Measurements from ENCODE around the gene CD72. TPM values are rescaled to one million over a fixed set of nuclear protein-coding genes. Genes with fewer than 3 reads are reported as not detected.

Gene CD72
- total and polyA plus RNA-seq, 4 donors: 1.6 to 11.5 (median 3.5) TPM

GRCh38 chr9:35562895-35563780, 55.1 kb downstream of the CD72 start:
- peaks cover 0 to 5% of the 10 kb centered on the region in 2 donors for H3K36me3 ChIP-seq (ENCODE audit: control insufficient read depth in 1 of 2, insufficient read depth in 2 of 2, low read length in 1 of 2)
- H3K4me3 ChIP-seq (ENCODE audit: low read length in 2 of 2): no peak overlapping the region
- intact Hi-C loops (cut with DNase I): loop anchor here in 1 of 2 donors (10.0 kb wide), 1 partner anchor 82 kb away; no protein-coding TSS in a partner anchor
- WGBS, 2 donors: 41 to 42% methylated on average over 20 of the region's 20 CpGs
- DNase-seq (no peak), ATAC-seq (ENCODE audit: low FRiP score) (peak; percentile 29)
- peaks cover 0 to 2% of the 10 kb centered on the region in 2 donors for H3K4me1 ChIP-seq (ENCODE audit: control insufficient read depth in 1 of 2, insufficient read depth in 2 of 2, low read length in 2 of 2)
- H3K27me3 ChIP-seq (ENCODE audit: control insufficient read depth in 1 of 2, insufficient read depth in 2 of 2, low read length in 1 of 2): no peaks in the 10 kb centered on the region
- no peaks in the 10 kb centered on the region for H3K9me3 ChIP-seq (ENCODE audit: control insufficient read depth, low read length)
- peak overlapping the region; percentile 46 to 95 for H3K27ac ChIP-seq (ENCODE audit: low read depth in 1 of 2, low read length in 2 of 2)

DNA sequence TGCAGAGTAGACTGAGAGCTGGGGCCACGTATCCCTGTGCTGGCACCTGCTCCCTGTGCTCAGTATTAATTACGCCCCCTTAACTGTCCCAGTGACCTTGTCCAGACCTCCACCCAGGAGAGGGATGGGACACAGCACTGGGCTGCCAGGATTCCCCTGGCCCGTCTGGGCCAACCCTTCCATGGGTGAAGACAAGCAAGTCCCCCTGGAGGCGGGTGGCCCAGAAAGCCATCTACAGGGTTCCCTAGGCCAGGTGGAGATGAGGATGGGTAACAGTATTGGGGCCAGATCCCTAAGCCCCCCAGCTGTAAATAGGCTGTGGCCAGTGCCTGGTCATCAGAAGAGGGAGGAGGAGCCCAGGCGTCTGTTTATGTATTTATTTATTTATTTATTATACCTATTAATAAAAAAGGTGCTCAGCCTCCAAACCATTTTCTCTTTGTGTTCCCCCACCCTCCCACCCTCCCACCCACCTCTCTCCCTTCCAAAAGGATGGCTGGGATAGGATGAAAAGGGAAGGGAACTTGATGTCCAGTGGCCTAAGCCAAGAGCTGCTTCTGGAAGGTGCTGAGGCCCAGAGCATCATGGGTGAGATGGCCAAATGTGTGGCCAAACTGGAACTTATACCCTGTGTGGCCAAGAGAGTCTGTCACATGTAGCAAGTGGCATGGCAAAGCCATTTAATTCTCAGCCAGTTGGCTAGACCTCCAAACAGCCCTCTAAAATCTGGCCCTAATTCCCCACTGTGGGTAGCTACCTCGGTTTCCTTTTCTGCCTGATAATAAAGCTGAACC, 56.5 kb downstream of the CD72 start:
- Histone ChIP-seq H3K9me3 (ENCODE audit: control insufficient read depth, low read length) (no peaks in the 10 kb centered on the region), H3K27me3 (ENCODE audit: control insufficient read depth in 1 of 2, insufficient read depth in 2 of 2, low read length in 1 of 2) (no peaks in the 10 kb centered on the region), H3K36me3 (ENCODE audit: control insufficient read depth in 1 of 2, insufficient read depth in 2 of 2, low read length in 1 of 2) (peaks cover 0 to 6% of the 10 kb centered on the region in 2 donors), H3K27ac (ENCODE audit: low read depth in 1 of 2, low read length in 2 of 2) (peak overlapping the region in 1 of 2 donors; percentile 95), H3K4me3 (ENCODE audit: low read length in 2 of 2) (no peak overlapping the region), H3K4me1 (ENCODE audit: control insufficient read depth in 1 of 2, insufficient read depth in 2 of 2, low read length in 2 of 2) (peaks cover 0 to 2% of the 10 kb centered on the region in 2 donors)
- no peak for ATAC-seq (ENCODE audit: low FRiP score)
- 55 to 63% methylated on average over 6 of the region's 6 CpGs for WGBS, 2 donors
- no peak for DNase-seq
- intact Hi-C loops (cut with DNase I): loop anchor here in 1 of 2 donors (10.0 kb wide), 1 partner anchor 83 kb away; no protein-coding TSS in a partner anchor

DNA sequence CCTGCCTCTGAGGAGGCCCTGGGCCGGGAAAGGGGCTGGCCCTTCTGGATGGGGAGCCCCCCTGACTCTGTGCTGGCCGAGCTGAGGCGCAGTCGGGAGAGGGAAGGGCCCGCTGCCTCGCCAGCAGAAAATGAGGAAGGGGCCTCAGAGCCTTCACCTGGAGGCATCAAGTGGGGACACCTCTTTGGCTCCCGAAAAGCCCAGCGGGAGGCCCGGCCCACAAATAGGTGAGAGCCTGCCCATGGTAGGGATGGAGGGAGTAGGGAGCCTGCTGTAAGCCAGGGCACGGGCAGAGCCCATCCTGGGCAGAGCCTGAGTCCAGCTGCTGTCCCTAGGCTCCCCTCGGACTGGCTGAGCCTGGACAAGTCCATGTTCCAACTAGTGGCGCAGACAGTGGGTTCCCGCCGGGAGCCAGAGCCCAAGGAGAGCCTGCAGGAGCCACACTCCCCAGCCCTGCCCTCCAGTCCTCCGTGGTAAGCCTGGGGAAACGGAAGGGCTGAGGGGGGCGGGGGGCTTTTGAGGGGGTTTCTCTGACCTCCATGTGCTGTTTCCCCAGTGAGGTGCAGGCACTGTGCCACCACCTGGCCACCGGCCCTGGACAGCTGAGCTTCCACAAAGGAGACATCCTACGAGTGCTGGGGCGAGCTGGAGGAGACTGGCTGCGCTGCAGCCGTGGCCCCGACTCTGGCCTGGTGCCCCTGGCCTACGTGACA, 57.4 kb downstream of the CD72 start:
- intact Hi-C loops (cut with DNase I): loop anchor here in 1 of 2 donors (10.0 kb wide), 1 partner anchor 84 kb away; no protein-coding TSS in a partner anchor
- ATAC-seq (ENCODE audit: low FRiP score) (no peak), DNase-seq (no peak)
- WGBS, 2 donors: 66% methylated on average over 24 of the region's 24 CpGs
- H3K4me3 ChIP-seq (ENCODE audit: low read length in 2 of 2): no peak overlapping the region
- H3K27ac ChIP-seq (ENCODE audit: low read depth in 1 of 2, low read length in 2 of 2): peak overlapping the region in 1 of 2 donors; percentile 75
- no peaks in the 10 kb centered on the region for H3K9me3 ChIP-seq (ENCODE audit: control insufficient read depth, low read length)
- peaks cover 0 to 6% of the 10 kb centered on the region in 2 donors for H3K36me3 ChIP-seq (ENCODE audit: control insufficient read depth in 1 of 2, insufficient read depth in 2 of 2, low read length in 1 of 2)
- peaks cover 0 to 2% of the 10 kb centered on the region in 2 donors for H3K4me1 ChIP-seq (ENCODE audit: control insufficient read depth in 1 of 2, insufficient read depth in 2 of 2, low read length in 2 of 2)
- H3K27me3 ChIP-seq (ENCODE audit: control insufficient read depth in 1 of 2, insufficient read depth in 2 of 2, low read length in 1 of 2): no peaks in the 10 kb centered on the region

Small RNA genes within 50 kb of the gene (microRNA-seq; reads per million reads assigned to microRNA genes)
- gene MIR4667: 0 to 1.8 reads per million in 2 donors

Other genes starting within 250 kb of the CD72 start
- 100 to 1,000 TPM in 1 of 2 donors, 10 to 100 TPM in 1; 65.8 to 112 TPM for gene RUSC2, start 128.3 kb downstream of the CD72 start, total RNA-seq
- 10 to 100 TPM; 11.0 to 58.3 TPM for gene RUSC2, start 128.3 kb downstream of the CD72 start, polyA plus RNA-seq
- gene TESK1, start 13.2 kb downstream of the CD72 start, total RNA-seq: 10 to 100 TPM; 52.1 to 58.2 TPM
- 10 to 100 TPM; 23.8 to 81.0 TPM for gene TESK1, start 13.2 kb downstream of the CD72 start, polyA plus RNA-seq
- gene SIT1, start 32.5 kb upstream of the CD72 start, total RNA-seq: 1 to 10 TPM in 1 of 2 donors, under 1 TPM in 1; 0.65 to 1.3 TPM
- gene SIT1, start 32.5 kb upstream of the CD72 start, polyA plus RNA-seq: 1 to 10 TPM; 1.0 to 1.1 TPM
- gene RMRP, start 39.6 kb upstream of the CD72 start, total RNA-seq: over 10,000 TPM; 14,949 to 16,694 TPM
- gene RMRP, start 39.6 kb upstream of the CD72 start, polyA plus RNA-seq: not detected
- 10 to 100 TPM; 53.7 to 79.6 TPM for gene CCDC107, start 39.9 kb upstream of the CD72 start, total RNA-seq
- gene CCDC107, start 39.9 kb upstream of the CD72 start, polyA plus RNA-seq: 100 to 1,000 TPM in 1 of 2 donors, 10 to 100 TPM in 1; 65.7 to 224 TPM
- gene ARHGEF39, start 46.8 kb upstream of the CD72 start, total RNA-seq: 1 to 10 TPM in 1 of 2 donors, under 1 TPM in 1; 0.75 to 1.7 TPM
- 1 to 10 TPM in 1 of 2 donors, under 1 TPM in 1; 0.25 to 1.8 TPM for gene ARHGEF39, start 46.8 kb upstream of the CD72 start, polyA plus RNA-seq
- gene CA9, start 55.5 kb upstream of the CD72 start, total RNA-seq: 1 to 10 TPM; 4.3 to 8.8 TPM
- under 1 TPM in 1 of 2 donors, not detected in 1; 0.79 TPM for gene CA9, start 55.5 kb upstream of the CD72 start, polyA plus RNA-seq
- 1,000 to 10,000 TPM; 1,614 to 5,973 TPM for gene TPM2, start 71.5 kb upstream of the CD72 start, total RNA-seq
- gene TPM2, start 71.5 kb upstream of the CD72 start, polyA plus RNA-seq: 1,000 to 10,000 TPM; 7,224 to 9,377 TPM
- gene TLN1, start 113.8 kb upstream of the CD72 start, total RNA-seq: 1,000 to 10,000 TPM in 1 of 2 donors, 100 to 1,000 TPM in 1; 735 to 1,271 TPM
- gene TLN1, start 113.8 kb upstream of the CD72 start, polyA plus RNA-seq: 100 to 1,000 TPM; 160 to 382 TPM
- gene CREB3, start 114.3 kb upstream of the CD72 start, total RNA-seq: 10 to 100 TPM; 39.5 to 51.3 TPM
- 10 to 100 TPM; 46.2 to 62.0 TPM for gene CREB3, start 114.3 kb upstream of the CD72 start, polyA plus RNA-seq
- gene GBA2, start 130.8 kb upstream of the CD72 start, total RNA-seq: 10 to 100 TPM; 83.8 to 83.9 TPM
- 100 to 1,000 TPM in 1 of 2 donors, 10 to 100 TPM in 1; 18.5 to 122 TPM for gene GBA2, start 130.8 kb upstream of the CD72 start, polyA plus RNA-seq
- 10 to 100 TPM; 30.0 to 32.4 TPM for gene RGP1, start 130.9 kb upstream of the CD72 start, total RNA-seq
- 10 to 100 TPM; 11.0 to 13.0 TPM for gene RGP1, start 130.9 kb upstream of the CD72 start, polyA plus RNA-seq
- 1 to 10 TPM; 2.0 TPM for gene MSMP, start 135.9 kb upstream of the CD72 start, total RNA-seq
- gene MSMP, start 135.9 kb upstream of the CD72 start, polyA plus RNA-seq: not detected
- 10 to 100 TPM; 39.7 to 45.6 TPM for gene NPR2, start 173.2 kb upstream of the CD72 start, total RNA-seq
- gene NPR2, start 173.2 kb upstream of the CD72 start, polyA plus RNA-seq: 10 to 100 TPM; 13.3 to 85.0 TPM
- 1 to 10 TPM in 1 of 2 donors, under 1 TPM in 1; 0.71 to 3.0 TPM for gene SPAG8, start 193.8 kb upstream of the CD72 start, total RNA-seq
- 1 to 10 TPM in 1 of 2 donors, not detected in 1; 4.4 TPM for gene SPAG8, start 193.8 kb upstream of the CD72 start, polyA plus RNA-seq
- gene HINT2, start 196.6 kb upstream of the CD72 start, total RNA-seq: 10 to 100 TPM; 21.3 to 26.0 TPM
- 10 to 100 TPM; 34.8 to 61.5 TPM for gene HINT2, start 196.6 kb upstream of the CD72 start, polyA plus RNA-seq
- not detected for gene FAM221B, start 210.3 kb upstream of the CD72 start, total RNA-seq
- under 1 TPM in 1 of 2 donors, not detected in 1; 0.13 TPM for gene FAM221B, start 210.3 kb upstream of the CD72 start, polyA plus RNA-seq
- 10 to 100 TPM; 16.3 to 20.8 TPM for gene TMEM8B, start 210.8 kb upstream of the CD72 start, total RNA-seq
- gene TMEM8B, start 210.8 kb upstream of the CD72 start, polyA plus RNA-seq: 10 to 100 TPM in 1 of 2 donors, 1 to 10 TPM in 1; 6.8 to 31.2 TPM

Measured in aorta (tissue), 5 donors.